ENCODE results near the gene CAMK2G.

- TF ChIP-seq CTCF (conservative IDR thresholded peaks at IDR 0.05; ENCODE audit: low read depth, low read length) (no peak), EZH2 (IDR thresholded peaks at IDR 0.05; ENCODE audit: low read length, unreplicated experiment) (no peak)
Observed at GRCh38 chr10:73850211-73850610, 24.1 kb downstream of the CAMK2G start.
